GM21515 (cell line): ENCODE data around the gene SPPL2B.
A peak's percentile ranks its signal among the peaks of the same experiment; 100 is the strongest.
"Not testable (repeated sequence)": the region's sequence is repeated elsewhere in the genome, so short reads cannot be mapped to it uniquely, and the experiment has no call there.

ENCODE experiments used
- ATAC-seq: cut with Tn5 transposase; IDR thresholded peaks from one replicate; pipeline ENCODE4 v1.9.1; 2021; ENCODE audit not compliant: unreplicated experiment

Gene SPPL2B

GRCh38 chr19:2328401-2329148 lies at the start of gene SPPL2B, which contains the start of gene LSM7:
Gene SPPL2B, plus strand, starts transcription at chr19:2328684. Its CDS starts 26 bp downstream, at chr19:2328710.
Gene LSM7, minus strand, starts transcription at chr19:2328586. Its CDS starts 20 bp downstream, at chr19:2328566.
- ATAC-seq = peak; percentile 56

- ATAC-seq = no peak
Measured at GRCh38 chr19:2280633-2281264, 47.7 kb upstream of the SPPL2B start.

- ATAC-seq = not testable (repeated sequence)
Measured at GRCh38 chr19:2281265-2282061, 47.0 kb upstream of the SPPL2B start.

- ATAC-seq = no peak
Measured at GRCh38 chr19:2282062-2282861, 46.2 kb upstream of the SPPL2B start, which contains the start of gene PEAK3. Gene PEAK3, minus strand, starts transcription at chr19:2282175. Its CDS starts 1,244 bp downstream, at chr19:2280931.

- no peak for ATAC-seq
Measured at GRCh38 chr19:2282862-2283237, 45.6 kb upstream of the SPPL2B start.

- no peak for ATAC-seq
Measured at GRCh38 chr19:2283835-2284507, 44.5 kb upstream of the SPPL2B start.

GRCh38 chr19:2286402-2287140 lies 41.9 kb upstream of the SPPL2B start:
- no peak for ATAC-seq

GRCh38 chr19:2287585-2288337 lies 40.7 kb upstream of the SPPL2B start:
- no peak for ATAC-seq

- ATAC-seq = no peak
Measured at GRCh38 chr19:2288338-2288817, 40.1 kb upstream of the SPPL2B start.

GRCh38 chr19:2288818-2289713 lies 39.4 kb upstream of the SPPL2B start:
- no peak for ATAC-seq

GRCh38 chr19:2289714-2290435 lies 38.6 kb upstream of the SPPL2B start:
- no peak for ATAC-seq

GRCh38 chr19:2290441-2291184 lies 37.9 kb upstream of the SPPL2B start:
- ATAC-seq = no peak

GRCh38 chr19:2291185-2291751 lies 37.2 kb upstream of the SPPL2B start:
- ATAC-seq = no peak

GRCh38 chr19:2294687-2295335 lies 33.7 kb upstream of the SPPL2B start:
- no peak for ATAC-seq

GRCh38 chr19:2296141-2296540 lies 32.3 kb upstream of the SPPL2B start:
- no peak for ATAC-seq
